Left lung (tissue), 10 donors: Measurements from ENCODE around the gene AJAP1. TPM values are rescaled to one million over a fixed set of nuclear protein-coding genes. Genes with fewer than 3 reads are reported as not detected.

Experiments used
- ATAC-seq: fragments of 200-7000 bp; cut with Tn5 transposase; one replicate; pipeline ENCODE4 v1.9.1; 2020; ENCODE audit warnings: moderate library complexity
- DNase-seq, 4 donors: peaks; one replicate each; pipeline ENCODE4 v3.0.0-alpha.2; 2013 to 2020
- H3K27ac ChIP-seq, 2 donors: fragments of 200-600 bp; sonication (generic) in 1 of 2; one replicate each; pipeline versions ENCODE4 v1.5.0 to v1.8.0; 2020 to 2021
- H3K27me3 ChIP-seq, 2 donors: fragments of 200-600 bp; sonication (generic) in 1 of 2; one replicate each; pipeline versions ENCODE4 v1.5.0 to v1.8.0; 2020 to 2021
- H3K36me3 ChIP-seq, 2 donors: fragments of 200-600 bp; sonication (generic) in 1 of 2; one replicate each; pipeline versions ENCODE4 v1.5.0 to v1.8.0; 2020 to 2021
- H3K4me1 ChIP-seq, 2 donors: fragments of 200-600 bp; one replicate each; pipeline ENCODE4 v1.8.0; 2021
- H3K4me3 ChIP-seq, 2 donors: fragments of 200-600 bp; sonication (generic) in 1 of 2; one replicate each; pipeline versions ENCODE4 v1.5.0 to v1.8.0; 2020 to 2021; ENCODE audit warnings: mild to moderate bottlenecking in 1 of 2
- H3K9me3 ChIP-seq, 2 donors: fragments of 200-600 bp; sonication (generic) in 1 of 2; one replicate each; pipeline versions ENCODE4 v1.5.0 to v1.8.0; 2020 to 2021
- intact Hi-C, 2 donors: fragments of 100-400 bp; cut with DNase I; formaldehyde crosslinking; loops; one replicate each; pipeline versions ENCODE4 v1.11.2 to v1.14.2; 2022
- polyA plus RNA-seq, 6 donors: library from polyadenylated mRNA; unstranded; fragments of 120-200 nt; gene quantifications; one replicate each; pipeline ENCODE4 v1.2.1, GENCODE V29; 2013; ENCODE audit not compliant: insufficient read length in 6 of 6
- total RNA-seq, 2 donors: library from RNA; stranded (reverse); fragmentation: NEBNext Ultra II Directional; extraction: Animal tissue kit (Norgen Biotek cat#: 25700); gene quantifications; one replicate each; pipeline ENCODE4 v1.2.1, GENCODE V29; 2021
- TF ChIP-seq, protein P1 (sequence below), 2 donors: fragments of 200-600 bp; sonication (generic) in 1 of 2; IDR thresholded peaks; one replicate each; pipeline versions ENCODE4 v1.5.0 to v1.8.0; 2021; ENCODE audit warnings: antibody characterized with exemption in 2 of 2
- donor health status: DM: no; HTN: yes; CAD: no.
- donor health status: DM: no; HTN: no; CAD: no.

AJAP1 gene
- total and polyA plus RNA-seq, 8 donors = 0.06 to 0.79 (median 0.20) TPM

DNA sequence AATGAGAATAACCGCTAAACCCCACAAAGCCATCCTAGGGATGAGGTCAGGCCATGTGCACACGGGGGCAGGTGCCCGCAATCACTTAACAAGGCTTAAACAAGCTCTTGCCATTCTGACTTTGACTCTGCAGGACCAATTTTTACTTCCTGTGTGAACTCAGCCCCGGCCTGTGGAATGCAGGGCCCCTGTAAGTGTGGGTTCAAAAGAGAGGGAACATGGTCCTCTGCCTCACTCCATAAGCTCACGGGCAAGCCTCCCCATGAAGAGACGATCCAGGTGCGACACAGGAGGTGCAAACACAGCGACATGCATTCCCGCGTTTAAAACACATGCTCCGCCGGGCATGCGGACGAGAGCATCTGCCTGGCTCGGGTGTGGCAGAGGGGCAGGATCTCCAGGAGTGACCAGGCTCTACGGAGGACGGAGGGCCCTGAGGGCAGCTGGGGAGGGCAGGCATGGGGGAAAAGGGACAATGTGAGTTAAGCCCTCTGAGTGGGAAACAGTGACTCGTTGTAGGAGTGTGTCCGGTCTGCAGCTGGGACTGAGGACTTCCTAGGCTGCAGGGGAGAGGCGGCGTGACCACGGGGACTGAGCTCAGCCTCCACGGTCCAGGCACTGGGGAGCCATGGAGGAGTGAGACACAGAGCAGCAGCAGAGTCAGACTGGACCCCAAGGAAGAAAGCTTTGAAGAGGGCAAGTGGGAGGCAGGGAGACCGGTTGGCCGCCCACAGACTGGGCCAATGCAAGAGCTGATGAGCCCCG, 40.6 kb upstream of the AJAP1 start:
- Histone ChIP-seq H3K27me3 (peaks cover 0 to 27% of the 10 kb centered on the region in 2 donors), H3K36me3 (no peaks in the 10 kb centered on the region), H3K27ac (no peak overlapping the region), H3K9me3 (peaks cover 0 to 22% of the 10 kb centered on the region in 2 donors), H3K4me3 (no peak overlapping the region), H3K4me1 (no peaks in the 10 kb centered on the region)
- DNase-seq = no peak
- TF ChIP-seq, protein P1, sequence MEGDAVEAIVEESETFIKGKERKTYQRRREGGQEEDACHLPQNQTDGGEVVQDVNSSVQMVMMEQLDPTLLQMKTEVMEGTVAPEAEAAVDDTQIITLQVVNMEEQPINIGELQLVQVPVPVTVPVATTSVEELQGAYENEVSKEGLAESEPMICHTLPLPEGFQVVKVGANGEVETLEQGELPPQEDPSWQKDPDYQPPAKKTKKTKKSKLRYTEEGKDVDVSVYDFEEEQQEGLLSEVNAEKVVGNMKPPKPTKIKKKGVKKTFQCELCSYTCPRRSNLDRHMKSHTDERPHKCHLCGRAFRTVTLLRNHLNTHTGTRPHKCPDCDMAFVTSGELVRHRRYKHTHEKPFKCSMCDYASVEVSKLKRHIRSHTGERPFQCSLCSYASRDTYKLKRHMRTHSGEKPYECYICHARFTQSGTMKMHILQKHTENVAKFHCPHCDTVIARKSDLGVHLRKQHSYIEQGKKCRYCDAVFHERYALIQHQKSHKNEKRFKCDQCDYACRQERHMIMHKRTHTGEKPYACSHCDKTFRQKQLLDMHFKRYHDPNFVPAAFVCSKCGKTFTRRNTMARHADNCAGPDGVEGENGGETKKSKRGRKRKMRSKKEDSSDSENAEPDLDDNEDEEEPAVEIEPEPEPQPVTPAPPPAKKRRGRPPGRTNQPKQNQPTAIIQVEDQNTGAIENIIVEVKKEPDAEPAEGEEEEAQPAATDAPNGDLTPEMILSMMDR (IDR thresholded peaks at IDR 0.05) = no peak
- intact Hi-C loops = no loop called here
- ATAC-seq = no peak

- Histone ChIP-seq H3K36me3 (no peaks in the 10 kb centered on the region), H3K4me1 (no peaks in the 10 kb centered on the region), H3K4me3 (no peak overlapping the region), H3K27me3 (peaks cover 0 to 27% of the 10 kb centered on the region in 2 donors), H3K27ac (no peak overlapping the region), H3K9me3 (peaks cover 0 to 15% of the 10 kb centered on the region in 2 donors)
- TF ChIP-seq, protein P1 (IDR thresholded peaks at IDR 0.05) = no peak
- ATAC-seq (no peak), DNase-seq (no peak)
- intact Hi-C loops = no loop called here
Measured at GRCh38 chr1:4614371-4615137, 39.9 kb upstream of the AJAP1 start.

- intact Hi-C loops = no loop called here
- Histone ChIP-seq H3K27ac (no peak overlapping the region), H3K4me1 (no peaks in the 10 kb centered on the region), H3K9me3 (peaks cover 0 to 9% of the 10 kb centered on the region in 2 donors), H3K4me3 (no peak overlapping the region), H3K36me3 (no peaks in the 10 kb centered on the region), H3K27me3 (peaks cover 0 to 27% of the 10 kb centered on the region in 2 donors)
- DNase-seq (no peak), ATAC-seq (no peak)
- TF ChIP-seq, protein P1 (IDR thresholded peaks at IDR 0.05) = no peak
Measured at GRCh38 chr1:4615138-4615470, 39.3 kb upstream of the AJAP1 start.

DNA sequence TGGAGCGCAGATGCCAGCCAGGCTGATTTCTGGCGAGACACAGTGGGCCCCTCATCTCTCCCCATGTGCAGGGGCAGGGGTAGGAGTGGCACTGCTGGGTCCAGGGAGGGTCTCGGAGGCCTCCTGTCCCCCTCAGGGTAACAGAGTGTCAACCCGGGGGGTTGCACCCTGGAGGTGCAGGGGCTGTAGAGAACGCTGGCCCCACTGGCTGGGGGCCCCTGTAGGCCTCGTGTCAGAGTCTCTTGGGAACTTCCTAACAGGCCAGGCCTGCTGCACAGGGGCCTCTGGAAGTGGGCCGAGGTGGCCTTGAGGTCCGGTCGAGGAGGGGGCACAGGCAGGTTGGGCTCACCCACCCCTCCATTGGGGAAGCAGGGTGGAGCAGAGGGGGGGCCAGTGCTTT, 38.9 kb upstream of the AJAP1 start:
- Histone ChIP-seq H3K9me3 (peaks cover 0 to 5% of the 10 kb centered on the region in 2 donors), H3K4me1 (no peaks in the 10 kb centered on the region), H3K27ac (no peak overlapping the region), H3K4me3 (no peak overlapping the region), H3K27me3 (peaks cover 0 to 27% of the 10 kb centered on the region in 2 donors), H3K36me3 (no peaks in the 10 kb centered on the region)
- intact Hi-C loops = no loop called here
- ATAC-seq (no peak), DNase-seq (no peak)
- TF ChIP-seq, protein P1 (IDR thresholded peaks at IDR 0.05) = no peak

GRCh38 chr1:4616831-4617465, 37.5 kb upstream of the AJAP1 start:
- Histone ChIP-seq H3K36me3 (no peaks in the 10 kb centered on the region), H3K4me3 (no peak overlapping the region), H3K27ac (no peak overlapping the region), H3K9me3 (no peaks in the 10 kb centered on the region), H3K27me3 (peaks cover 0 to 17% of the 10 kb centered on the region in 2 donors), H3K4me1 (no peaks in the 10 kb centered on the region)
- ATAC-seq (no peak), DNase-seq (no peak)
- TF ChIP-seq, protein P1 (IDR thresholded peaks at IDR 0.05) = no peak
- intact Hi-C loops = no loop called here
